HG03097 (cell line): ENCODE measurements around the gene VEZF1.

ENCODE experiments used
- ATAC-seq: cut with Tn5 transposase; IDR thresholded peaks from one replicate; pipeline ENCODE4 v1.9.1; 2021; ENCODE audit not compliant: unreplicated experiment, low FRiP score

VEZF1 gene

GRCh38 chr17:57935833-57936807 is 51.9 kb downstream of the VEZF1 start:
- ATAC-seq, result no peak

GRCh38 chr17:57931488-57932137 is 56.4 kb downstream of the VEZF1 start:
- ATAC-seq, result no peak

DNA sequence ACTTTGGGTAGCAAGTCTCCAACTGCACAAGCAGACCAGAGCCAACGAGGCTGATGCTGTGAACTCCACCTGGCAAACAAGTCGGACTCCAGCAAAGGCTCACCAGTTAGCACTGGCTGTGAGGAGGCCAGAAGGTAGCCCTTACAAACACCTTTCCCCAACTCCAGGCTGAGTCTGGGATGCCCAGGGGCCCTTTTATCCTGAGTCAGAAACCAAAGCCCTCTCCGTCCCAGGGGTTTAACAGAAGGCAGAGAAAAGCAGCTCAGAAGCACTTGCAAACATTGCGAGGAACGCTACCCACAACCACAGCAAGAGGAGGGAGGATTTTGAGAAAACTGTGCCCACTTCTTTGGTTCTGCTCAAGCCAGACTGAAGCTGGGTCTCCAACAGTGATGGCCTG is 57.8 kb downstream of the VEZF1 start:
- ATAC-seq, result no peak

DNA sequence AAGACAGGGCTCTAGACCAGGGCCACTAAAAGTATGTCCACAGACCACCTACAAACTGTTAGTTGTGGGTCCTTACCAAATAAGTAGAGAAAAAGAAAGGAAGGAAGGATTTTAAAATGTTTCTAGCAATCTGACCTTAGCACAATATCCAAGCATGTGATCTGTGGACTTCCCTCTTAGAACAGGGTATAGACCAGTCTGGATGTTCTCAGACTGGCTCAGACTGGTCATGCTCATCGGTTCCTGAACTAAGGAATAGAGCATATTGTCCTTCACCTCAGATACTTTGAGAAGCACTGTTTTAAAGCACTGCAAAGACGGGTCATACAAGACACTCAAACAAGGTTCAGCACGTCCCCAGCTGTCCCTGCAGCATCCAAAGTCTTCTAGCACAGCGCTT is 58.7 kb downstream of the VEZF1 start:
- no peak for ATAC-seq

GRCh38 chr17:57928928-57929327 is 59.1 kb downstream of the VEZF1 start:
- ATAC-seq, result no peak

- ATAC-seq, result no peak
Observed at GRCh38 chr17:57927048-57927723, 60.9 kb downstream of the VEZF1 start.

DNA sequence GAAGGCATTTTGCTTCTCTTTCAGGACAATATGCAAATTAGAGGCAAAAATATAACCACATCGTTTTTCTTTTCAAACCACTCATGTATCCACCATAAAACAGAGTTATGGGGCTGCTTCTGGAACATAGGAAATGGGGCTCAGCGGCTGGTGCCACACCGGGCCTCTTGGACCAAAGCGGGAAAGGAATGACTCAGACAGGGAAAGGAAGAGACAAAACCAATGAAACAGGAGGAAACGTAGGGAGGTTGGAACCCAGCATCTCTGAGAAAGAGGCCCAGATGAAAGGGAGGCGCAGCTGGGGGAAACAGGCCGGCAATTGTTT is 61.4 kb downstream of the VEZF1 start:
- ATAC-seq, result no peak

- ATAC-seq, result no peak
Observed at GRCh38 chr17:57925361-57925990, 62.6 kb downstream of the VEZF1 start.

GRCh38 chr17:57924677-57925076 is 63.4 kb downstream of the VEZF1 start:
- ATAC-seq, result no peak
